Placental epithelial cell (primary cell): ENCODE measurements around the gene RAD17. TPM values are rescaled to one million over a fixed set of nuclear protein-coding genes. Genes with fewer than 3 reads are reported as not detected.

ENCODE experiments used
- total RNA-seq: library from RNA; depleted of rRNA; stranded (reverse); fragments of >200 nt; gene quantifications from 2 replicates; pipeline ENCODE4 v1.2.3, GENCODE V29; 2012

Gene RAD17
- 23.2 and 29.1 TPM in 2 replicates for total RNA-seq

DNA sequence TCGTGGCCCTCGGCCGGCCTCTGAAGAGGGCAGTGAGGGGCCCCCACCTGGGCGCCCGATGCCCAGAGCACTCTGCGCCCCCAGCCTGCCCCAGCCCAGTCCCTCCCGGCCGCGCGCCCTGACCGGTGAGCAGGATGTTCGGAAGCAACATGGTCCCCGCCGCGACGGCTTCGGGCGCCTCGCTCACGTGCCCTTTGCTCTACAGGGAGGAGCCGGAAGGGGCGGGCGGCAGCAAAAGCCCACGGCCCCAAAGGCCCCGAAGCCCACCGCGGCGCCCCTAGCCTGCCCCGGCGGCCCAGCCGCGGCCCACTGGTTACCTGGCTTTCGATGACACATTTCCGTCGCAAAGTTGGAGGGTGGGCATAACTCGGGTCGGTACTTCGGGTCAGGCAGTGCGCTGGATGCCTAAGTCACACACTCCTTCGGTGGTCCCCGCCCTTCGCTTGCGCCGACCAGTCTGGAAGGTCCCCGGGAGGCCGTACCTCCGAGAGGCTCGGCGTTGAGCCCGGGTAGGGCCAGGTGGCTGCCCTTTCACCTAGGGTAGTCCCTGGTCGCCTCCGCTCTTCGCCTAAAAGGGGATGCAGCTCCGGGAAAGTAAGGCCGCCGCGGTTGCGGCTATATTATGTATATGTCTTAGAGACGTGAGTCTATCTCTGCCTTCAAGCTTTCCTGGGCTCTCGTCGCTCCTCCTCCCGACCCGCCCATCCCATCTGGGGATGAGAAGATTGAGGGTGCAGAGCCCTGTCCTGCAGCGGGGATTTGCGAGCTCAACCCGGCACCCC lies at the start of gene RAD17, which contains the start of the genes AK6 and TAF9:
Gene RAD17 (plus strand): TSS at position 479 of the 782 bp plus-strand sequence. CDS start 2,391 bp downstream, outside the sequence.
Gene AK6 (minus strand): TSS at position 181 of the 782 bp plus-strand sequence. CDS start 30 bp downstream, at position 151.
Gene TAF9 (minus strand): TSS at position 181 of the 782 bp plus-strand sequence. CDS start 3,783 bp downstream, outside the sequence.

DNA sequence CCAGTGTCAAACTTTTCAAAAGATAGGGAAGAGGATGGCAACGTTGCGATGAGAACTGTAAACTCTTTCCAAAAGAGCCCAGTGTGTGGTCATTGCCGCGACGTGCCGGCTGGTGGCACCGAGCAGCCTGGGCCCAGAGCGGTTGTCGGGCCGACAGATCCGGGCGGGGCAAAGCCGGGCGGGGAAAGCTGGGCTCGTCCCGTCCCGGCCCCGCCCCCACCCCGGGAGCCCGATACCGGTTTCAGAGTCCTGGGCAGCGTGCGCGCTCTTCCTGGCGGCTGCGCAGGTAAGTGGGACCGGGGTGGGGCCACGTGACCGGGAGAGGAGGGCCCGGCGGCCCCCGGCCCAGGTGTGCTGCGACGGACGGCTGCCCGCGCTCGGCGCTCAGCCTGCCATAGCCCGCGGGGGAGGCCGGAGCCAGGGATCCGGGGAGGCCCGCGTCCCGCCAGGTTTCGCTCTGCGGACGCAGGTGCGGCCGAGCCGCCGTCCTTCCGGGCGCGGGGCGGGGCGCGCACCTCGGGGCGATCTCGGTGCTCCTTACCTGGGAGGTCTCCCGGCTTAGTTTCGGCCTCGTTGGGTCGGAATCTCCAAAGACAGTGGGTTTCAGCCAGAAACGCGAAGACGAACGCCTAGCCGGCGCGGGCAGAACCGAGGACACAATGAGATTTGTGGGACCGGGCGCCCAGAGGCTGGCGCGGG lies 45.4 kb downstream of the RAD17 start, which contains the start of gene MARVELD2:
Gene MARVELD2 (plus strand): TSS at position 232 of the 699 bp plus-strand sequence. CDS start 4,270 bp downstream, outside the sequence.

Other genes starting within 250 kb of the RAD17 start
- 28.7 and 69.1 TPM in 2 replicates for gene CCNB1, start 202.7 kb upstream of the RAD17 start, total RNA-seq
- gene CENPH, start 180.2 kb upstream of the RAD17 start, total RNA-seq: 8.2 and 14.9 TPM in 2 replicates
- 27.5 and 39.9 TPM in 2 replicates for gene CDK7, start 134.9 kb upstream of the RAD17 start, total RNA-seq
- 2.4 and 3.8 TPM in 2 replicates for gene CCDC125, start 37.0 kb upstream of the RAD17 start, total RNA-seq
- 7.5 and 12.5 TPM in 2 replicates for gene AK6, start 298 bp upstream of the RAD17 start, total RNA-seq
- gene TAF9, start 298 bp upstream of the RAD17 start, total RNA-seq: 38.9 and 67.0 TPM in 2 replicates
- gene MARVELD2, start 45.3 kb downstream of the RAD17 start, total RNA-seq: 20.0 and 29.5 TPM in 2 replicates
- 2.0 and 2.4 TPM in 2 replicates for gene OCLN, start 123.0 kb downstream of the RAD17 start, total RNA-seq
- gene GTF2H2C, start 190.4 kb downstream of the RAD17 start, total RNA-seq: 19.2 and 22.1 TPM in 2 replicates